D721Med (cell line): Measurements from ENCODE around the gene KLHL26.

Source experiments
- DNase-seq: peaks from one replicate; pipeline ENCODE4 v3.0.0; 2011; ENCODE audit warnings: low spot score; ENCODE audit not compliant: insufficient read length
- FAIRE-seq: peaks from 2 replicates; lab custom pipeline; 2011; peaks lifted over from hg19 to GRCh38; lab: Jason Lieb, UNC
- CTCF ChIP-seq: IDR thresholded peaks from 2 replicates; pipeline ENCODE4 v1.5.1; 2012; ENCODE audit warnings: mild to moderate bottlenecking, control low read depth; ENCODE audit not compliant: insufficient read depth; ENCODE audit errors: missing control alignments

The KLHL26 gene

DNA sequence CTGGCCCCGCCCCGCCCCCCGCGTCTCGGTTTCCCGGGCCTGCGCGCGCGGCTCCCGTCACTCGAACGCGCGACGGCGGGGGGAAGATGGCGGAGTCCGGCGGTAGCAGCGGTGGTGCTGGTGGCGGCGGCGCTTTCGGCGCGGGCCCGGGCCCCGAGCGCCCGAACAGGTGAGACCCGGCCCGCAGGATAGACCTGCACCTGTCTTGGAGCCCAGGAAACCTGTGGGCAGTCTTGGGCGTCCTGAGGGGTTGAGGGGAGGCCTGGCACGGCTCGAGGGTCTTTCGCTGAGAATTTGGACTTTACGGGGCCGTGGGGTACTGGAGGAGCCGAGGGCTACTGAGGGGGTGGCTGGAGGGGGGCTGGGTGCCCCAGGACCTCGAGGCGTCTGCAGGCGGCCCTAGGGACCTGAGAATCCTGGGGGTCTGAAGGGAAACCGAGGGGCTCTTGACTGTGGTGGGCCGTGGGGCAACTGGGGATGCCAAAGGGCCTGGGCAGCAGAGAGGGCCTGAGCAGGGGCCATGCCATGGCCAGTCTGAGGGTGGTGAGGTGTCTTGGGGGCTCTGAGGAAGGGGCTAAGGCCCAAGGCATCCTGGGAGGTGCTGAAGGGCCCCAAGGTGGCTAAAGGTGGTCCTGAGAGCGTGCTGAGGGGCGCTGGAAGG is at the start of gene KLHL26:
TSS of gene KLHL26 (plus strand) at position 60 of the 661 bp plus-strand sequence. CDS start at position 87, 27 bp downstream.
- FAIRE-seq, result no peak
- DNase-seq, result no peak
- TF ChIP-seq CTCF, result no peak

DNA sequence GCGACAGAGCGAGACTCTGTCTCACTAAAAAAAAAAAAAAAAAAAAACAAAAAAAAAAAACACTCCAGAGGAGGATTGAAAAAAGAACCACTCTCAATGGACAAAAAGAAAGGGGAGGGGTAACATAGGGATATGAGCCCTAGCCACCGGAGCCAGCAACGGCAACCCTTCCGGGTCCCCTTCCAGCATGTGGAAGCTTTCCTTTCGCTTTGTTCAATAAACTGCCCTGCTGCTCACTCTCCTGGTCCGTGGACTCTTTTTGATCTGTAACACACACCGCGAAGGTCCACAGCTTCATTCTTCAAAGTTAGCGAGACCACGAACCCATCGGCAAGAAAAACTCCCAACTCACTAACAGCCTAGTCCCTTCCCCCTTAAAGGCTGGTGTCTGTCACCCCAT is 49.3 kb upstream of the KLHL26 start:
- FAIRE-seq (no peak), DNase-seq (no peak)
- no peak for TF ChIP-seq CTCF

DNA sequence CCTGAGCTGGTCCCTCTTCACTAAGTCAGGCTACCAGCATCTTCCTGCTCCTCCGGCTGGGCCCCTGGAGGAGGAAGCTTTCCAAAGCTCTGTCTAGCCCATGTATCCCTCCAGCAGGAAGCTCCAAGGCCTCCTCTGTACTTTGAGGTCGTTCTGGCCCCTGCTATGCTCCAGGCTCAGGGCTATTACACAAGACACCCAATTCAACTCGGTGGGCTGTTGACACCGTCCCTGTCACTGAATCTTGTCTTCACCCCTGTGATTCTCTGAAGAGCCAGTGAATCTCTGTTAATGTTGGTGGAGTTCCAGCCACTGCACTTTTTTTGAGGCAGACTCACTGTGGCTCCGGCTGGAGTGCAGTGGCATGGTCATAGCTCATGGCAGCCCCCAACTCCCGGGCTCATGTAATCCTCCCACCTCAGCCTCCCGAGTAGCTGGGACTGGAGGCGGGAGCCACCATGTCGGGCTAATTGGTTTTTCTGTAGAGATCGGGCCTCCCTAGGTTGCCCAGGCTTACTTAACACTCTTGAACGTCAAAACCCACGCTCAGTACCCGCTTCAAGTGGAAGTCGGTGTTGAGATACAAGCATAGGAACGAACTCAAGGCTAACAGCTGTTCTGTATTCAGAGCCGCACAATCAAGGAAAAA is 48.7 kb upstream of the KLHL26 start:
- FAIRE-seq, result no peak

DNA sequence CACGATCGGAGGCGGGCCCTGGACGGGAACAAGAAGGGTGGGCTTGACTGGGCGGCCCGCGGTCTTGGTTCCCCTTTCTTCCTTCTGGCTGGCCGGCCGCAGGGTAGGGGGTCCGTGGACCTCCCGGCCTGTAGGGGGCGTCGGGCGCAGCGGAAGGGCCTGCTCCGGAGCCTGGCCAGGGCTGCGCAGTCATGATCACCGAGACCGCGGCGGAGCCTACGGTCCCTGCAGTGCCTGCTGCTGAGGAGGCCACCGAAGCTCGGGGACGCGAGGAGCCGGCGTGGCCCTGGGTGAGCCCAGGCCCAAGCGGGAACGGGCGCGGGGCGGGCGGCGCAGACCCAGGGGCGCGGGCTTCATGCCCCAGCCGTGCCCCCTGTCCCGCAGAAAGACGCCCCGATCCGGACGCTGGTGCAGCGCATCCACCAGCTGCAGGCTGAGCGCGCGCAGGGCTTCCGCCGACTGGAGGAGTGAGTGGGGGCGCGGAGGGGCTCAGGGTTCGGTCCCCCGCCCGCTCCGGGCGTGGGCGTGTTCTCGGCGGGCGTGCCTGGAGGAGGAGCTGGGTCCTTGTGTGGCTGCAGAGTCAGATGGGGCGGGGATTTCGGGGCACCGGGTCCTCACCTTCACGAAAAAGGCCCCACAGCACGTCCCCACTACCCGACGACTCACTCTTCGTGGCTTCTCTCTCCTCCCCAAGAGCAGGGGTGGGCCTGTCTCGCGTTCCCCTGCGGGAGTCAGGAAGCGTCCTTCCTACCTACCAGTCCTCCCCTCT is 48.0 kb upstream of the KLHL26 start, which contains the start of gene REX1BD:
TSS of gene REX1BD (plus strand) at position 188 of the 769 bp plus-strand sequence. CDS start at position 192, 4 bp downstream.
- DNase-seq (no peak), FAIRE-seq (no peak)
- peak; percentile 79 for TF ChIP-seq CTCF

More for the DNA sequence above, 48.7 kb upstream of the KLHL26 start:
- DNase-seq, result no peak
- TF ChIP-seq CTCF, result no peak

GRCh38 chr19:18589380-18590272 is 47.2 kb upstream of the KLHL26 start:
- TF ChIP-seq CTCF, result no peak
- FAIRE-seq (no peak), DNase-seq (no peak)
